Keratinocyte (primary cell): ENCODE measurements around the gene DPH5.

ENCODE experiments used
- EZH2 ChIP-seq: IDR thresholded peaks from one replicate; pipeline ENCODE4 v1.6.1; 2012; ENCODE audit warnings: inconsistent platforms, mild to moderate bottlenecking, low read length, moderate library complexity
- TF ChIP-seq, protein P1 (sequence below), 3 experiments: IDR thresholded peaks in 1 of 3; conservative IDR thresholded peaks in 1 of 3; optimal IDR thresholded peaks in 1 of 3; 2 replicates in 2 of 3; 3 replicates in 1 of 3; pipeline versions ENCODE3 to v1.5.1; 2011; ENCODE audit warnings: low read length in 3 of 3, mild to moderate bottlenecking in 3 of 3, moderate library complexity in 2 of 3, control low read depth in 1 of 3, inconsistent platforms in 1 of 3; ENCODE audit not compliant: insufficient read depth in 2 of 3; ENCODE audit errors: extremely low read depth in 1 of 3

DNA sequence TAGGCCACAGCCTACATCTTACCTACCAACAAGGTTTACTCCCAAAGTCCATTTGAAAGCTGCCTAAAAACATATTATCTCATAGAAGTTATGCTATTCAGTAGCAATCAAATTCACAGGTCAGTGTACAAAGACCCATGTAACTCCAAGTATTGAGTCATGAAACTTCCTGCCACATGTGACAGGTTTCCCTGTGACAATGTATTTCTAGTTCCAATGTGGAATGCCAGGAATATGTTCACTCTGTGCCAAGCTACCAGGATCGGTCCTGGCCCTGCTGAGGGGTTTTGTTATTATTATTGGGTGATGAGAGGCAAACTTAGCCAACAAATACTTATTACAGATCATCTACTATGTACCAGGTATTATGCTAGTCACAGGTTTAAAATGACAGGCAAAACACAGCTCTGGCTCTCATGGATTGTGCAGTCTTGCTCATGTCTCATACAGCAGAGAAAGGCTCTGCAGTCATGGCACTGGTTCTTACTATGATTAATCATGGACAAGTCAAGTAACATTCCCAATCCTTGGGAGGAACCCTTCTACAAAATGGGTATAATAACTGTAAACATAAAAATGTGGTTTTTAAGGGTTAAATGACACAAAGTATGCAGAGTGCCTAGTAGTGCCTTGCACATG lies 22.5 kb downstream of the DPH5 start:
- TF ChIP-seq, protein P1, sequence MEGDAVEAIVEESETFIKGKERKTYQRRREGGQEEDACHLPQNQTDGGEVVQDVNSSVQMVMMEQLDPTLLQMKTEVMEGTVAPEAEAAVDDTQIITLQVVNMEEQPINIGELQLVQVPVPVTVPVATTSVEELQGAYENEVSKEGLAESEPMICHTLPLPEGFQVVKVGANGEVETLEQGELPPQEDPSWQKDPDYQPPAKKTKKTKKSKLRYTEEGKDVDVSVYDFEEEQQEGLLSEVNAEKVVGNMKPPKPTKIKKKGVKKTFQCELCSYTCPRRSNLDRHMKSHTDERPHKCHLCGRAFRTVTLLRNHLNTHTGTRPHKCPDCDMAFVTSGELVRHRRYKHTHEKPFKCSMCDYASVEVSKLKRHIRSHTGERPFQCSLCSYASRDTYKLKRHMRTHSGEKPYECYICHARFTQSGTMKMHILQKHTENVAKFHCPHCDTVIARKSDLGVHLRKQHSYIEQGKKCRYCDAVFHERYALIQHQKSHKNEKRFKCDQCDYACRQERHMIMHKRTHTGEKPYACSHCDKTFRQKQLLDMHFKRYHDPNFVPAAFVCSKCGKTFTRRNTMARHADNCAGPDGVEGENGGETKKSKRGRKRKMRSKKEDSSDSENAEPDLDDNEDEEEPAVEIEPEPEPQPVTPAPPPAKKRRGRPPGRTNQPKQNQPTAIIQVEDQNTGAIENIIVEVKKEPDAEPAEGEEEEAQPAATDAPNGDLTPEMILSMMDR (optimal IDR thresholded peaks at IDR 0.05 in 1 of 3, IDR thresholded peaks at IDR 0.05 in 1 of 3, conservative IDR thresholded peaks at IDR 0.05 in 1 of 3; ENCODE audit: extremely low read depth in 1 of 3, insufficient read depth in 2 of 3, low read length in 3 of 3) = no peak
- no peak for TF ChIP-seq EZH2
